ENCODE measurements around the gene G6PC2. TPM values are rescaled to one million over a fixed set of nuclear protein-coding genes. Genes with fewer than 3 reads are reported as not detected.

Gene G6PC2
- total RNA-seq, 1 donor from 2014 or later: 2.8 TPM

GRCh38 chr2:168889635-168890005, 11.5 kb upstream of the G6PC2 start:
- Mint-ChIP-seq H3K4me1 (ENCODE audit: unreplicated experiment) (peaks cover 8% of the 10 kb centered on the region), H3K27me3 (peaks cover 6% of the 10 kb centered on the region), H3K36me3 (peaks cover 13% of the 10 kb centered on the region), H3K27ac (no peak overlapping the region), H3K4me3 (peak overlapping the region; percentile 96), H3K9me3 (no peaks in the 10 kb centered on the region)
- TF ChIP-seq CTCF (conservative IDR thresholded peaks at IDR 0.05): no peak
- no peak for DNase-seq (ENCODE audit: extremely low spot score, unreplicated experiment)

GRCh38 chr2:168890006-168890782, 10.9 kb upstream of the G6PC2 start, which contains the start of gene SPC25:
TSS of gene SPC25 (minus strand) at chr2:168890430. CDS start at chr2:168889519, 911 bp downstream.
- H3K27me3 Mint-ChIP-seq: peaks cover 6% of the 10 kb centered on the region
- H3K9me3 Mint-ChIP-seq: no peaks in the 10 kb centered on the region
- peaks cover 10% of the 10 kb centered on the region for H3K36me3 Mint-ChIP-seq
- peaks cover 8% of the 10 kb centered on the region for H3K4me1 Mint-ChIP-seq (ENCODE audit: unreplicated experiment)
- H3K27ac Mint-ChIP-seq: peak within 1 kb of the TSS; percentile 49
- peak; percentile 55 for TF ChIP-seq CTCF (conservative IDR thresholded peaks at IDR 0.05)
- H3K4me3 Mint-ChIP-seq: peak within 1 kb of the TSS; percentile 96
- DNase-seq (ENCODE audit: extremely low spot score, unreplicated experiment): peak; percentile 90

GRCh38 chr2:168892327-168892726, 8.8 kb upstream of the G6PC2 start:
- TF ChIP-seq CTCF (conservative IDR thresholded peaks at IDR 0.05): no peak

GRCh38 chr2:168894101-168894500, 7.0 kb upstream of the G6PC2 start:
- Mint-ChIP-seq H3K27me3 (peaks cover 12% of the 10 kb centered on the region), H3K4me3 (no peak overlapping the region), H3K4me1 (ENCODE audit: unreplicated experiment) (peaks cover 8% of the 10 kb centered on the region), H3K27ac (no peak overlapping the region), H3K36me3 (no peaks in the 10 kb centered on the region), H3K9me3 (no peaks in the 10 kb centered on the region)
- DNase-seq (ENCODE audit: extremely low spot score, unreplicated experiment): no peak
- no peak for TF ChIP-seq CTCF (conservative IDR thresholded peaks at IDR 0.05)

More at GRCh38 chr2:168892327-168892726, 8.8 kb upstream of the G6PC2 start:
- peaks cover 8% of the 10 kb centered on the region for H3K4me1 Mint-ChIP-seq (ENCODE audit: unreplicated experiment)
- H3K9me3 Mint-ChIP-seq: no peaks in the 10 kb centered on the region
- no peak overlapping the region for H3K4me3 Mint-ChIP-seq
- H3K36me3 Mint-ChIP-seq: peaks cover 5% of the 10 kb centered on the region
- H3K27ac Mint-ChIP-seq: no peak overlapping the region
- no peak for DNase-seq (ENCODE audit: extremely low spot score, unreplicated experiment)
- peaks cover 10% of the 10 kb centered on the region for H3K27me3 Mint-ChIP-seq

GRCh38 chr2:168894720-168895119, 6.4 kb upstream of the G6PC2 start:
- Mint-ChIP-seq H3K27ac (no peak overlapping the region), H3K4me3 (no peak overlapping the region), H3K27me3 (peaks cover 15% of the 10 kb centered on the region), H3K4me1 (ENCODE audit: unreplicated experiment) (peaks cover 8% of the 10 kb centered on the region), H3K36me3 (no peaks in the 10 kb centered on the region), H3K9me3 (no peaks in the 10 kb centered on the region)
- no peak for TF ChIP-seq CTCF (conservative IDR thresholded peaks at IDR 0.05)
- DNase-seq (ENCODE audit: extremely low spot score, unreplicated experiment): no peak

Data from type B pancreatic cell (in vitro differentiated cells).